HepG2 (cell line): Measurements from ENCODE around the gene ALMS1. TPM values are rescaled to one million over a fixed set of nuclear protein-coding genes. Genes with fewer than 3 reads are reported as not detected.

Experiments used
- KLF15 ChIP-seq: sonication (generic); formaldehyde crosslinking; IDR thresholded peaks from 2 replicates; pipeline ENCODE4 v1.8.1; 2023; ENCODE audit warnings: borderline replicate concordance, mild to moderate bottlenecking, inconsistent platforms, missing genetic modification reagents, mixed read lengths
- MATR3 ChIP-seq: sonication (generic); formaldehyde crosslinking; IDR thresholded peaks from 2 replicates; pipeline ENCODE4 v1.4.0; 2020; ENCODE audit warnings: missing genetic modification reagents
- MED8 ChIP-seq: sonication (generic); formaldehyde crosslinking; IDR thresholded peaks from 2 replicates; pipeline ENCODE4 v1.8.1; 2023; ENCODE audit warnings: mild to moderate bottlenecking, missing genetic modification reagents; ENCODE audit not compliant: insufficient replicate concordance
- NFKB2 ChIP-seq: sonication (generic); formaldehyde crosslinking; IDR thresholded peaks from 2 replicates; pipeline ENCODE4 v1.4.0; 2020; ENCODE audit warnings: missing genetic modification reagents, borderline replicate concordance
- RCOR2 ChIP-seq: IDR thresholded peaks from 2 replicates; pipeline ENCODE4 v1.6.1; 2016; ENCODE audit warnings: missing biosample characterization, missing genetic modification reagents
- SAP130 ChIP-seq: IDR thresholded peaks from 2 replicates; pipeline ENCODE4 v1.6.1; 2016; ENCODE audit warnings: low read depth
- SRF ChIP-seq: IDR thresholded peaks from 2 replicates; pipeline ENCODE4 v1.6.1; 2011; ENCODE audit warnings: mild to moderate bottlenecking, low read depth, low read length, moderate library complexity
- TCF7 ChIP-seq: sonication (generic); IDR thresholded peaks from 2 replicates; pipeline ENCODE4 v1.6.1; 2016; ENCODE audit warnings: antibody characterized with exemption, low read depth
- ZGPAT ChIP-seq: IDR thresholded peaks from 2 replicates; pipeline ENCODE4 v1.6.1; 2016; ENCODE audit warnings: mild to moderate bottlenecking
- ZNF34 ChIP-seq: sonication (generic); formaldehyde crosslinking; IDR thresholded peaks from 2 replicates; pipeline ENCODE4 v1.4.0; 2020; ENCODE audit warnings: mild to moderate bottlenecking, missing genetic modification reagents, borderline replicate concordance
- ZNF703 ChIP-seq: sonication (generic); formaldehyde crosslinking; IDR thresholded peaks from 2 replicates; pipeline ENCODE4 v1.5.1; 2020; ENCODE audit warnings: missing genetic modification reagents, mild to moderate bottlenecking, moderate library complexity, borderline replicate concordance
- ZNF816 ChIP-seq: sonication (generic); formaldehyde crosslinking; IDR thresholded peaks from 2 replicates; pipeline ENCODE4 v1.8.0; 2022; ENCODE audit warnings: missing genetic modification reagents, mild to moderate bottlenecking, borderline replicate concordance
- ZSCAN20 ChIP-seq: sonication (generic); formaldehyde crosslinking; IDR thresholded peaks from 2 replicates; pipeline ENCODE4 v1.4.0; 2020; ENCODE audit warnings: missing genetic modification reagents, mild to moderate bottlenecking, borderline replicate concordance
- polyA plus RNA-seq, 8 experiments: library from polyadenylated mRNA; depleted of rRNA in 3 of 8; stranded (reverse) in 7 of 8; unstranded in 1 of 8; fragments of >200 nt; fragmentation: Illumina TruSeq in 4 of 8; extraction: Trizol in 4 of 8; gene quantifications; 2 replicates each; pipeline versions ENCODE4 v1.2.1 to v1.2.3, GENCODE V29; 2011 to 2016; ENCODE audit warnings: low read depth in 4 of 8, missing spikeins in 1 of 8, mixed read lengths in 1 of 8; ENCODE audit not compliant: insufficient read depth in 1 of 8
- total RNA-seq, 5 experiments: library from RNA; depleted of rRNA; stranded (reverse); fragments of >200 nt; fragmentation: Illumina TruSeq; extraction: Trizol; gene quantifications; 2 replicates each; pipeline ENCODE4 v1.2.3, GENCODE V29; 2016; ENCODE audit warnings: low read depth in 1 of 5
- TF ChIP-seq, protein P1 (sequence below), 2 experiments: IDR thresholded peaks; 2 replicates each; pipeline ENCODE4 v1.6.1; 2011 to 2012; ENCODE audit warnings: low read length in 2 of 2, borderline replicate concordance in 1 of 2, low read depth in 1 of 2, mild to moderate bottlenecking in 1 of 2, moderate library complexity in 1 of 2
- TF ChIP-seq, protein P2 (sequence below): sonication (generic); formaldehyde crosslinking; IDR thresholded peaks from 2 replicates; pipeline ENCODE4 v1.4.0; 2020; ENCODE audit warnings: missing genetic modification reagents, borderline replicate concordance
- TF ChIP-seq, protein P3 (sequence below): IDR thresholded peaks from 2 replicates; pipeline ENCODE4 v1.6.1; 2012; ENCODE audit warnings: inconsistent platforms

Gene ALMS1
- total and polyA plus RNA-seq, 2 of the 13 experiments (the other 11 are each of a cell fraction or from before 2014, with no cell fraction given): 12.9 to 21.2 TPM

GRCh38 chr2:73642338-73643018, 256.8 kb downstream of the ALMS1 start, which contains the start of gene NAT8 (continued):
- TF ChIP-seq, protein P1, sequence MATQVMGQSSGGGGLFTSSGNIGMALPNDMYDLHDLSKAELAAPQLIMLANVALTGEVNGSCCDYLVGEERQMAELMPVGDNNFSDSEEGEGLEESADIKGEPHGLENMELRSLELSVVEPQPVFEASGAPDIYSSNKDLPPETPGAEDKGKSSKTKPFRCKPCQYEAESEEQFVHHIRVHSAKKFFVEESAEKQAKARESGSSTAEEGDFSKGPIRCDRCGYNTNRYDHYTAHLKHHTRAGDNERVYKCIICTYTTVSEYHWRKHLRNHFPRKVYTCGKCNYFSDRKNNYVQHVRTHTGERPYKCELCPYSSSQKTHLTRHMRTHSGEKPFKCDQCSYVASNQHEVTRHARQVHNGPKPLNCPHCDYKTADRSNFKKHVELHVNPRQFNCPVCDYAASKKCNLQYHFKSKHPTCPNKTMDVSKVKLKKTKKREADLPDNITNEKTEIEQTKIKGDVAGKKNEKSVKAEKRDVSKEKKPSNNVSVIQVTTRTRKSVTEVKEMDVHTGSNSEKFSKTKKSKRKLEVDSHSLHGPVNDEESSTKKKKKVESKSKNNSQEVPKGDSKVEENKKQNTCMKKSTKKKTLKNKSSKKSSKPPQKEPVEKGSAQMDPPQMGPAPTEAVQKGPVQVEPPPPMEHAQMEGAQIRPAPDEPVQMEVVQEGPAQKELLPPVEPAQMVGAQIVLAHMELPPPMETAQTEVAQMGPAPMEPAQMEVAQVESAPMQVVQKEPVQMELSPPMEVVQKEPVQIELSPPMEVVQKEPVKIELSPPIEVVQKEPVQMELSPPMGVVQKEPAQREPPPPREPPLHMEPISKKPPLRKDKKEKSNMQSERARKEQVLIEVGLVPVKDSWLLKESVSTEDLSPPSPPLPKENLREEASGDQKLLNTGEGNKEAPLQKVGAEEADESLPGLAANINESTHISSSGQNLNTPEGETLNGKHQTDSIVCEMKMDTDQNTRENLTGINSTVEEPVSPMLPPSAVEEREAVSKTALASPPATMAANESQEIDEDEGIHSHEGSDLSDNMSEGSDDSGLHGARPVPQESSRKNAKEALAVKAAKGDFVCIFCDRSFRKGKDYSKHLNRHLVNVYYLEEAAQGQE (IDR thresholded peaks at IDR 0.05; ENCODE audit: borderline replicate concordance in 1 of 2, low read depth in 1 of 2, low read length in 2 of 2): no peak
- TF ChIP-seq SAP130 (CRISPR knock-in tag) (peak; percentile 96), ZNF34 (CRISPR knock-in tag) (no peak), SRF (no peak), ZNF703 (CRISPR knock-in tag) (no peak), ZGPAT (CRISPR knock-in tag) (peak; percentile 70), KLF15 (CRISPR knock-in tag) (no peak), MATR3 (CRISPR knock-in tag) (no peak), TCF7 (no peak), RCOR2 (CRISPR knock-in tag) (peak; percentile 71), ZSCAN20 (CRISPR knock-in tag) (no peak), ZNF816 (CRISPR knock-in tag) (no peak), MED8 (CRISPR knock-in tag) (peak; percentile 24), NFKB2 (no peak)
- TF ChIP-seq, protein P2, sequence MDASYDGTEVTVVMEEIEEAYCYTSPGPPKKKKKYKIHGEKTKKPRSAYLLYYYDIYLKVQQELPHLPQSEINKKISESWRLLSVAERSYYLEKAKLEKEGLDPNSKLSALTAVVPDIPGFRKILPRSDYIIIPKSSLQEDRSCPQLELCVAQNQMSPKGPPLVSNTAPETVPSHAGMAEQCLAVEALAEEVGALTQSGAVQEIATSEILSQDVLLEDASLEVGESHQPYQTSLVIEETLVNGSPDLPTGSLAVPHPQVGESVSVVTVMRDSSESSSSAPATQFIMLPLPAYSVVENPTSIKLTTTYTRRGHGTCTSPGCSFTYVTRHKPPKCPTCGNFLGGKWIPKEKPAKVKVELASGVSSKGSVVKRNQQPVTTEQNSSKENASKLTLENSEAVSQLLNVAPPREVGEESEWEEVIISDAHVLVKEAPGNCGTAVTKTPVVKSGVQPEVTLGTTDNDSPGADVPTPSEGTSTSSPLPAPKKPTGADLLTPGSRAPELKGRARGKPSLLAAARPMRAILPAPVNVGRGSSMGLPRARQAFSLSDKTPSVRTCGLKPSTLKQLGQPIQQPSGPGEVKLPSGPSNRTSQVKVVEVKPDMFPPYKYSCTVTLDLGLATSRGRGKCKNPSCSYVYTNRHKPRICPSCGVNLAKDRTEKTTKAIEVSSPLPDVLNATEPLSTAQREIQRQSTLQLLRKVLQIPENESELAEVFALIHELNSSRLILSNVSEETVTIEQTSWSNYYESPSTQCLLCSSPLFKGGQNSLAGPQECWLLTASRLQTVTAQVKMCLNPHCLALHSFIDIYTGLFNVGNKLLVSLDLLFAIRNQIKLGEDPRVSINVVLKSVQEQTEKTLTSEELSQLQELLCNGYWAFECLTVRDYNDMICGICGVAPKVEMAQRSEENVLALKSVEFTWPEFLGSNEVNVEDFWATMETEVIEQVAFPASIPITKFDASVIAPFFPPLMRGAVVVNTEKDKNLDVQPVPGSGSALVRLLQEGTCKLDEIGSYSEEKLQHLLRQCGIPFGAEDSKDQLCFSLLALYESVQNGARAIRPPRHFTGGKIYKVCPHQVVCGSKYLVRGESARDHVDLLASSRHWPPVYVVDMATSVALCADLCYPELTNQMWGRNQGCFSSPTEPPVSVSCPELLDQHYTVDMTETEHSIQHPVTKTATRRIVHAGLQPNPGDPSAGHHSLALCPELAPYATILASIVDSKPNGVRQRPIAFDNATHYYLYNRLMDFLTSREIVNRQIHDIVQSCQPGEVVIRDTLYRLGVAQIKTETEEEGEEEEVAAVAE (CRISPR knock-in tag): no peak
- TF ChIP-seq, protein P3, sequence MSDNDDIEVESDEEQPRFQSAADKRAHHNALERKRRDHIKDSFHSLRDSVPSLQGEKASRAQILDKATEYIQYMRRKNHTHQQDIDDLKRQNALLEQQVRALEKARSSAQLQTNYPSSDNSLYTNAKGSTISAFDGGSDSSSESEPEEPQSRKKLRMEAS: peak; percentile 78
